Thoracic aorta (tissue), 2 donors: ENCODE data around the gene CA5A. TPM values are rescaled to one million over a fixed set of nuclear protein-coding genes. Genes with fewer than 3 reads are reported as not detected.

Experiments used
- ATAC-seq: fragments of 150-250 bp; one replicate; pipeline ENCODE4 v1.8.0; 2017; ENCODE audit warnings: low read depth; ENCODE audit not compliant: insufficient number of reproducible peaks, low FRiP score
- DNase-seq: peaks from one replicate; pipeline ENCODE4 v3.0.0-alpha.2; 2020; ENCODE audit warnings: low spot score
- H3K27ac ChIP-seq, 2 donors: fragments of 200-600 bp; sonication (generic); 1 replicate in 1 of 2; 2 replicates in 1 of 2; pipeline ENCODE4 v1.5.1; 2016; ENCODE audit warnings: mild to moderate bottlenecking in 2 of 2, moderate library complexity in 2 of 2
- H3K27me3 ChIP-seq: fragments of 200-600 bp; sonication (generic); replicated peaks from 2 replicates; pipeline ENCODE4 v1.6.0; 2016; ENCODE audit warnings: mild to moderate bottlenecking; ENCODE audit not compliant: insufficient read depth
- H3K36me3 ChIP-seq: fragments of 200-600 bp; sonication (generic); one replicate; pipeline ENCODE4 v1.5.1; 2016
- H3K4me1 ChIP-seq, 2 donors: fragments of 200-600 bp; sonication (generic); 1 replicate in 1 of 2; 2 replicates in 1 of 2; pipeline versions ENCODE4 v1.5.1 to v1.6.0; 2016; ENCODE audit warnings: low read depth in 2 of 2, mild to moderate bottlenecking in 1 of 2; ENCODE audit not compliant: control insufficient read depth in 1 of 2
- H3K4me3 ChIP-seq: fragments of 200-600 bp; sonication (generic); 2 replicates; pipeline ENCODE4 v1.5.1; 2016; ENCODE audit warnings: mild to moderate bottlenecking
- H3K9me3 ChIP-seq: fragments of 200-600 bp; sonication (generic); 2 replicates; pipeline ENCODE4 v1.5.1; 2016
- CTCF ChIP-seq: fragments of 200-600 bp; sonication (generic); IDR thresholded peaks from one replicate; pipeline ENCODE4 v1.5.1; 2019; ENCODE audit warnings: antibody characterized with exemption
- total RNA-seq, 2 donors: library from RNA; depleted of rRNA; stranded (reverse); fragments of >200 nt; gene quantifications; one replicate each; pipeline versions ENCODE4 v1.1.0 to v1.2.3, GENCODE V29; 2016

The CA5A gene
- total RNA-seq, 2 donors from 2014 or later: not detected

- Histone ChIP-seq H3K36me3 (no peaks in the 10 kb centered on the region), H3K9me3 (peaks cover 14% of the 10 kb centered on the region), H3K4me3 (no peak overlapping the region), H3K27ac (no peak overlapping the region), H3K4me1 (no peaks in the 10 kb centered on the region), H3K27me3 (no peaks in the 10 kb centered on the region)
- TF ChIP-seq CTCF: no peak
- DNase-seq: no peak
- ATAC-seq: no peak
These were observed 37.8 kb upstream of the CA5A start for GRCh38 chr16:87974178-87974577.

- ATAC-seq: no peak
- Histone ChIP-seq H3K4me3 (no peak overlapping the region), H3K36me3 (no peaks in the 10 kb centered on the region), H3K27ac (no peak overlapping the region), H3K27me3 (no peaks in the 10 kb centered on the region), H3K4me1 (no peaks in the 10 kb centered on the region), H3K9me3 (peaks cover 14% of the 10 kb centered on the region)
- TF ChIP-seq CTCF: no peak
- DNase-seq: no peak
These were observed 37.4 kb upstream of the CA5A start for GRCh38 chr16:87973717-87974116.

- DNase-seq (no peak), ATAC-seq (no peak)
- no peak overlapping the region for H3K4me3 ChIP-seq
- no peak overlapping the region for H3K27ac ChIP-seq
- peaks cover 7 to 16% of the 10 kb centered on the region in 2 donors for H3K4me1 ChIP-seq
- H3K27me3 ChIP-seq: no peaks in the 10 kb centered on the region
- no peak for TF ChIP-seq CTCF
- no peaks in the 10 kb centered on the region for H3K36me3 ChIP-seq
- H3K9me3 ChIP-seq: peaks cover 14% of the 10 kb centered on the region
These were observed 35.6 kb upstream of the CA5A start for GRCh38 chr16:87971933-87972332.

- no peak overlapping the region for H3K4me3 ChIP-seq
- DNase-seq: no peak
- H3K9me3 ChIP-seq: peaks cover 14% of the 10 kb centered on the region
- no peak overlapping the region for H3K27ac ChIP-seq
- peaks cover 17 to 33% of the 10 kb centered on the region in 2 donors for H3K4me1 ChIP-seq
- H3K36me3 ChIP-seq: no peaks in the 10 kb centered on the region
- no peak for ATAC-seq
- no peak for TF ChIP-seq CTCF
- H3K27me3 ChIP-seq: no peaks in the 10 kb centered on the region
These were observed 33.9 kb upstream of the CA5A start for GRCh38 chr16:87970186-87970585.

GRCh38 chr16:87968541-87968940, 32.2 kb upstream of the CA5A start:
- Histone ChIP-seq H3K27me3 (no peaks in the 10 kb centered on the region), H3K36me3 (no peaks in the 10 kb centered on the region), H3K9me3 (peaks cover 14% of the 10 kb centered on the region), H3K4me1 (peaks cover 21 to 39% of the 10 kb centered on the region in 2 donors), H3K4me3 (no peak overlapping the region), H3K27ac (peak overlapping the region in 1 of 2 donors; percentile 86)
- TF ChIP-seq CTCF: no peak
- ATAC-seq (no peak), DNase-seq (no peak)
